Fibroblast of pulmonary artery (primary cell): Measurements from ENCODE around the gene PGC.
A peak's percentile ranks its signal among the peaks of the same experiment; 100 is the strongest.

ENCODE experiments used
- DNase-seq: peaks from one replicate; pipeline ENCODE4 v3.0.0-alpha.2; 2010; ENCODE audit warnings: low read depth
- H3K4me3 ChIP-seq: replicated peaks from 2 replicates; pipeline ENCODE4 v1.5.1; 2011; ENCODE audit warnings: low read depth, mild to moderate bottlenecking, control low read depth, low read length, moderate library complexity
- CTCF ChIP-seq: IDR thresholded peaks from 2 replicates; pipeline ENCODE4 v1.5.1; 2011; ENCODE audit warnings: mild to moderate bottlenecking, control low read depth, low read length, inconsistent platforms; ENCODE audit errors: missing control alignments

PGC gene

GRCh38 chr6:41689171-41690008, 57.8 kb downstream of the PGC start:
- TF ChIP-seq CTCF: no peak
- DNase-seq: peak; percentile 19
- no peak overlapping the region for H3K4me3 ChIP-seq

- no peak overlapping the region for H3K4me3 ChIP-seq
- no peak for DNase-seq
- TF ChIP-seq CTCF: no peak
Measured at GRCh38 chr6:41688256-41688965, 58.8 kb downstream of the PGC start.

- no peak for DNase-seq
- no peak for TF ChIP-seq CTCF
Measured at GRCh38 chr6:41687501-41688175, 59.6 kb downstream of the PGC start.

More at GRCh38 chr6:41687501-41688175, 59.6 kb downstream of the PGC start:
- H3K4me3 ChIP-seq: no peak overlapping the region
